ENCODE measurements around the gene NUP133. TPM values are rescaled to one million over a fixed set of nuclear protein-coding genes. Genes with fewer than 3 reads are reported as not detected.

Gene NUP133
- total RNA-seq, 1 donor from 2014 or later = 56.2 TPM

DNA sequence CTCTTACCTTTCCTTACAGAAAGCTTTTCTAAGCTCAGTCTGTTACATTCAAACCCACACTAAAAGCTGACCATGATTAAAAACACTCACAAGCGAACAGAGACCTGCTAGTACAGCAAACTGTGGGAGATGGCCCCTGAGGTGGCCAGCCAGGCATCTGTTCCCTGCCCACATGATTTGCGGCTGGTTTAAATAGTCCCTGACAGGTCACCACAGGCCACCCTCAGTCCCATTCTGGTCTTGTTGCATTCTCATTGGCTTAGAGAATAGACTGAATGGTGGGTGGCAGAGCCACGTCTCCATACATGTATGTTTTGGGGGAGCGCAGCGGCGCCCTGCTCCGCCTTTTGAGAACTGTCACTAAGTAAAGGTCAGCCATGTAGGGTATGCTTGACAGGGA, 71.9 kb downstream of the NUP133 start:
- DNase-seq (no peak), ATAC-seq (ENCODE audit: low read depth) (no peak)
- no peak for TF ChIP-seq CTCF (IDR thresholded peaks at IDR 0.05)
- intact Hi-C loops (cut with micrococcal nuclease) = no loop called here
- CTCF ChIA-PET = no interaction called here
- Mint-ChIP-seq H3K36me3 (ENCODE audit: low read depth) (peaks cover 19% of the 10 kb centered on the region), H3K9me3 (no peaks in the 10 kb centered on the region), H3K4me3 (no peak overlapping the region), H3K27ac (no peak overlapping the region), H3K4me1 (peaks cover 19% of the 10 kb centered on the region), H3K27me3 (peaks cover 28% of the 10 kb centered on the region)
- POLR2A ChIA-PET = no interaction called here

- CTCF ChIA-PET = no interaction called here
- no peak overlapping the region for H3K4me3 Mint-ChIP-seq
- H3K27me3 Mint-ChIP-seq = peaks cover 41% of the 10 kb centered on the region
- POLR2A ChIA-PET = no interaction called here
- H3K27ac Mint-ChIP-seq = no peak overlapping the region
- intact Hi-C loops (cut with micrococcal nuclease) = loop anchor here (5.0 kb wide), 2 partner anchors 92 to 972 kb away; partner anchors contain the start of gene CCSAP
- DNase-seq (no peak), ATAC-seq (ENCODE audit: low read depth) (no peak)
- H3K9me3 Mint-ChIP-seq = no peaks in the 10 kb centered on the region
- H3K36me3 Mint-ChIP-seq (ENCODE audit: low read depth) = peaks cover 4% of the 10 kb centered on the region
- peaks cover 18% of the 10 kb centered on the region for H3K4me1 Mint-ChIP-seq
- no peak for TF ChIP-seq CTCF (IDR thresholded peaks at IDR 0.05)
These were observed 73.5 kb downstream of the NUP133 start for GRCh38 chr1:229434641-229435051.

DNA sequence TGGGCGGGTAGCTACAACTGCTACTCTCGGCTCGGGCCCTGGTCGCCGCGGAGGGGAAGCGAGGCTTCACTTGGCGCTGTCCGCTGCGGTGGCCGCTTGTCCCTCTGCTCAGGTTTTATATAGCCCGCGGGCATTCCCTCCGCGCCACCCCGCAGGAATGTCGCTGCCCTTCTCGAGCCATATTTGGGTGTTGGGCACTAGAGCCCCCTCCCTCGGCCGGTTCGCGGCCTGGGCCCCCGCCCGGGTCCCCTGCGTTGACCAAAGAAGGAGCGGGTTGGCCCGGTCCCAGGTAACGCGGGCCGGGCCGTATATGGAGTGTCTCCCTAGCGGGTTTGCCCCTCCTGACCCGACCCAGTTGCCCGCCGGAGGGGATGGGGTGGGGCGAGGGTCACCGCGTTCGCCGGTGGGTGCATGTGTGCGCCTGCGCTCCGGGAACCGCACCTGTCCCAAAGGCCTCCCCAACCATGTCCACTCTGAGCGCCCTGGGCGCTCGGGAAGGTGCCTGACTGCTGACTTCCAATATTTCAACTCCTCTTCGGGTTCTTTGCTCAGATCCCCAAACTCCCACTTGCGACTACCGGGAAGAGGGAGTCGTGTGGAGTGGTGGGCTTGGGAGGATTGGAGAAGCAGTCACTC, 74.0 kb downstream of the NUP133 start, which contains the start of gene ACTA1:
TSS of gene ACTA1 (minus strand) at position 90 of the 636 bp plus-strand sequence. CDS start 979 bp downstream, outside the sequence.
- no peak within 1 kb of the TSS for H3K27ac Mint-ChIP-seq
- ChIA-PET POLR2A (interaction anchor here (0.5 kb wide), 1 partner anchor 171 kb away, joined by 6 read pairs; no protein-coding TSS in a partner anchor), CTCF (no interaction called here)
- intact Hi-C loops (cut with micrococcal nuclease) = loop anchor here (5.0 kb wide), 2 partner anchors 92 to 972 kb away; partner anchors contain the start of gene CCSAP
- H3K4me1 Mint-ChIP-seq = peaks cover 18% of the 10 kb centered on the region
- ATAC-seq (ENCODE audit: low read depth) (no peak), DNase-seq (no peak)
- no peak within 1 kb of the TSS for H3K4me3 Mint-ChIP-seq
- TF ChIP-seq CTCF (IDR thresholded peaks at IDR 0.05) = no peak
- H3K27me3 Mint-ChIP-seq = peaks cover 41% of the 10 kb centered on the region
- peaks cover 2% of the 10 kb centered on the region for H3K36me3 Mint-ChIP-seq (ENCODE audit: low read depth)
- no peaks in the 10 kb centered on the region for H3K9me3 Mint-ChIP-seq

DNA sequence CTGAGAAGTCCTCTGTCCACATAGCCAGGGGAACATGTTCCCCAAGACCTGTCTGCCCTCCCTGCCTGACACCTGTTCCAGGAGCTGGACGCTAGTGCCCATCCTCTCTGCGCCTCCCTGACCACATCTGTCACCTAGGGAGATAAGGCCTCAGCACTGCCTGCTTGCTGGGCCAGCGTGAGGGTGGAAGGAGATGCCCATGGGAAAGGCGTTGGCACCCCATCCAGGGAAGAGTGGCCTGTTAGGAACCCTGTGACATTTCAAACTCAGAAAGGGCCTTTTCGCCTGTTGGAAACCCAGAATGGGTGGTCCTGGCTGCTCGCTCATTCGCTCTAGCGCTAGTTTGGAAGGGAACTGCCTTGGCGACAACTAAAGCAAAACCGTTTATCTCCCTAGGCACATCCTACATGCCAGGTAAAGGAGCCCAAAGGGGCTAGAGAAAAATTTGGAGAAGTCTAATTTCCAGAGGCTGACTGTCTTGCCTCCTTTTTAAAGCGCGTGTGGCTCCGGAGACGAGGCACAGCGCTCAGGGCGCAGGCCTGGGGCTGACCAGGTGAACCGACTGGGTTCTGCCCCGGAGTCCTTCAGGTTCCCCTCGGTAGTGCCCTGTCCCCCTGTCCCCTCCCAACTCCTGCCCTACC, 74.7 kb downstream of the NUP133 start:
- POLR2A ChIA-PET = interaction anchor here (0.5 kb wide), 1 partner anchor 171 kb away, joined by 6 read pairs; no protein-coding TSS in a partner anchor
- CTCF ChIA-PET = no interaction called here
- Mint-ChIP-seq H3K27me3 (peaks cover 43% of the 10 kb centered on the region), H3K36me3 (ENCODE audit: low read depth) (no peaks in the 10 kb centered on the region), H3K4me3 (no peak overlapping the region), H3K9me3 (no peaks in the 10 kb centered on the region), H3K27ac (no peak overlapping the region), H3K4me1 (peaks cover 18% of the 10 kb centered on the region)
- DNase-seq (no peak), ATAC-seq (ENCODE audit: low read depth) (no peak)
- no peak for TF ChIP-seq CTCF (IDR thresholded peaks at IDR 0.05)
- intact Hi-C loops (cut with micrococcal nuclease) = loop anchor here (5.0 kb wide), 2 partner anchors 91 to 971 kb away; partner anchors contain the start of gene CCSAP

GRCh38 chr1:229432905-229433304, 75.2 kb downstream of the NUP133 start:
- CTCF ChIA-PET = no interaction called here
- POLR2A ChIA-PET = no interaction called here
- no peak for TF ChIP-seq CTCF (IDR thresholded peaks at IDR 0.05)
- no peak overlapping the region for H3K27ac Mint-ChIP-seq
- ATAC-seq (ENCODE audit: low read depth) (no peak), DNase-seq (no peak)
- peaks cover 18% of the 10 kb centered on the region for H3K4me1 Mint-ChIP-seq
- intact Hi-C loops (cut with micrococcal nuclease) = loop anchor here (5.0 kb wide), 2 partner anchors 91 to 971 kb away; partner anchors contain the start of gene CCSAP
- H3K4me3 Mint-ChIP-seq = no peak overlapping the region
- H3K9me3 Mint-ChIP-seq = no peaks in the 10 kb centered on the region
- H3K36me3 Mint-ChIP-seq (ENCODE audit: low read depth) = no peaks in the 10 kb centered on the region
- peaks cover 48% of the 10 kb centered on the region for H3K27me3 Mint-ChIP-seq
